Activated CD4-positive, alpha-beta T cell treated with anti-CD3 and anti-CD28 coated beads for 36 hours (primary cell): ENCODE data around the gene FMO4. TPM values are rescaled to one million over a fixed set of nuclear protein-coding genes. Genes with fewer than 3 reads are reported as not detected.
A peak's percentile ranks its signal among the peaks of the same experiment; 100 is the strongest.

Source experiments
- ATAC-seq: fragments of 200-7000 bp; cut with Tn5 transposase; one replicate; pipeline ENCODE4 v1.10.0; 2021; ENCODE audit warnings: mild to moderate bottlenecking, moderate library complexity
- CTCF ChIA-PET: fragments of 350-600 bp; sonication (Branson Sonifier 250); formaldehyde crosslinking; loops from one replicate; lab custom pipeline; 2021; ENCODE audit warnings: antibody characterized with exemption; lab: Charles Lee
- POLR2A ChIA-PET: fragments of 350-600 bp; sonication (Branson Sonifier 250); formaldehyde crosslinking; loops from one replicate; lab custom pipeline; 2021; ENCODE audit warnings: antibody characterized with exemption, inconsistent platforms; lab: Charles Lee
- DNase-seq: peaks from one replicate; pipeline ENCODE4 v3.0.0-alpha.2; 2020
- H3K27ac Mint-ChIP-seq: one replicate; pipeline ENCODE4 v1.8.0; 2021; ENCODE audit warnings: mixed read lengths
- H3K27me3 Mint-ChIP-seq: one replicate; pipeline ENCODE4 v1.8.0; 2021; ENCODE audit warnings: mixed read lengths
- H3K36me3 Mint-ChIP-seq: one replicate; pipeline ENCODE4 v1.8.0; 2021; ENCODE audit warnings: low read depth, mixed read lengths
- H3K4me1 Mint-ChIP-seq: one replicate; pipeline ENCODE4 v1.8.0; 2021; ENCODE audit warnings: mixed read lengths
- H3K4me3 Mint-ChIP-seq: one replicate; pipeline ENCODE4 v1.8.0; 2021; ENCODE audit warnings: mild to moderate bottlenecking, moderate library complexity, mixed read lengths
- H3K9me3 Mint-ChIP-seq: one replicate; pipeline ENCODE4 v1.8.0; 2021; ENCODE audit warnings: low read depth, mixed read lengths
- intact Hi-C, 2 experiments: fragments of 100-400 bp; cut with DNase I in 1 of 2; cut with micrococcal nuclease in 1 of 2; formaldehyde crosslinking; loops; one replicate each; pipeline versions ENCODE4 v1.14.2 to v1.15.1; 2022 to 2024; cut with DNase I, micrococcal nuclease
- total RNA-seq, 2 experiments: library from RNA; stranded (reverse); gene quantifications; one replicate each; pipeline ENCODE4 v1.2.3, GENCODE V29; 2021

FMO4 gene
- 1 to 10 TPM; 1.4 to 2.8 TPM for total RNA-seq

GRCh38 chr1:171313835-171314320, at the start of gene FMO4:
Gene FMO4 (plus strand): TSS chr1:171314183. CDS start chr1:171319826, 5,643 bp downstream.
- peak within 1 kb of the TSS; percentile 87 for H3K27ac Mint-ChIP-seq

GRCh38 chr1:171265686-171266085, 48.3 kb upstream of the FMO4 start:
- CTCF ChIA-PET, result no interaction called here
- Mint-ChIP-seq H3K9me3 (no peaks in the 10 kb centered on the region), H3K27me3 (peaks cover 16% of the 10 kb centered on the region), H3K27ac (no peak overlapping the region), H3K4me1 (no peaks in the 10 kb centered on the region), H3K4me3 (no peak overlapping the region), H3K36me3 (no peaks in the 10 kb centered on the region)
- ATAC-seq (no peak), DNase-seq (no peak)
- intact Hi-C loops, result no loop called here
- POLR2A ChIA-PET, result no interaction called here

More at GRCh38 chr1:171313835-171314320, at the start of gene FMO4:
- H3K27me3 Mint-ChIP-seq, result no peaks in the 10 kb centered on the region
- ChIA-PET POLR2A (interaction anchor here (0.6 to 0.7 kb wide), 2 partner anchors 172 to 1240 kb away, joined by 3 read pairs; partner anchors contain the start of gene PRRC2C), CTCF (interaction anchor here (0.5 to 2.9 kb wide), 50 partner anchors 8 to 1518 kb away, joined by 3 to 50 read pairs (median 4); partner anchors contain the start of genes FMO1, PRRC2C and VAMP4)
- peaks cover 2% of the 10 kb centered on the region for H3K36me3 Mint-ChIP-seq
- peaks cover 14% of the 10 kb centered on the region for H3K4me1 Mint-ChIP-seq
- H3K4me3 Mint-ChIP-seq, result peak within 1 kb of the TSS; percentile 72
- ATAC-seq (peak; percentile 100), DNase-seq (peak; percentile 86)
- intact Hi-C loops, result loop anchor here (1.0 to 10.0 kb wide), 11 partner anchors 69 to 1419 kb away; partner anchors contain the start of genes GORAB (in 1 of the 2), KIFAP3 (in 1 of the 2), PRRC2C (in 1 of the 2) and SCYL3 (in 1 of the 2)
- H3K9me3 Mint-ChIP-seq, result no peaks in the 10 kb centered on the region

- ChIA-PET POLR2A (no interaction called here), CTCF (no interaction called here)
- H3K9me3 Mint-ChIP-seq, result no peaks in the 10 kb centered on the region
- ATAC-seq (no peak), DNase-seq (no peak)
- H3K27ac Mint-ChIP-seq, result no peak overlapping the region
- intact Hi-C loops, result no loop called here
- peaks cover 21% of the 10 kb centered on the region for H3K27me3 Mint-ChIP-seq
- H3K4me3 Mint-ChIP-seq, result no peak overlapping the region
- no peaks in the 10 kb centered on the region for H3K4me1 Mint-ChIP-seq
- no peaks in the 10 kb centered on the region for H3K36me3 Mint-ChIP-seq
Measured at GRCh38 chr1:171266930-171267329, 47.1 kb upstream of the FMO4 start.

- Mint-ChIP-seq H3K4me3 (no peak overlapping the region), H3K4me1 (no peaks in the 10 kb centered on the region), H3K27ac (no peak overlapping the region), H3K36me3 (no peaks in the 10 kb centered on the region), H3K9me3 (no peaks in the 10 kb centered on the region), H3K27me3 (peaks cover 21% of the 10 kb centered on the region)
- DNase-seq, result no peak
- intact Hi-C loops, result no loop called here
- ChIA-PET CTCF (no interaction called here), POLR2A (no interaction called here)
- no peak for ATAC-seq
Measured at GRCh38 chr1:171267391-171267790, 46.6 kb upstream of the FMO4 start.

GRCh38 chr1:171270806-171271205, 43.2 kb upstream of the FMO4 start:
- Mint-ChIP-seq H3K4me3 (no peak overlapping the region), H3K4me1 (no peaks in the 10 kb centered on the region), H3K9me3 (no peaks in the 10 kb centered on the region), H3K27ac (no peak overlapping the region), H3K36me3 (no peaks in the 10 kb centered on the region), H3K27me3 (peaks cover 29% of the 10 kb centered on the region)
- intact Hi-C loops, result no loop called here
- ChIA-PET CTCF (interaction anchor here (0.7 kb wide), 2 partner anchors 69 to 313 kb away, joined by 3 to 4 read pairs; no protein-coding TSS in a partner anchor), POLR2A (no interaction called here)
- DNase-seq, result no peak
- no peak for ATAC-seq

GRCh38 chr1:171277534-171277933, 36.4 kb upstream of the FMO4 start:
- Mint-ChIP-seq H3K4me3 (no peak overlapping the region), H3K27me3 (peaks cover 20% of the 10 kb centered on the region), H3K27ac (no peak overlapping the region), H3K36me3 (no peaks in the 10 kb centered on the region), H3K9me3 (no peaks in the 10 kb centered on the region), H3K4me1 (no peaks in the 10 kb centered on the region)
- ATAC-seq (no peak), DNase-seq (no peak)
- CTCF ChIA-PET, result no interaction called here
- intact Hi-C loops, result no loop called here
- POLR2A ChIA-PET, result no interaction called here

- ChIA-PET CTCF (interaction anchor here (0.6 kb wide), 1 partner anchor 597 kb away, joined by 3 read pairs; no protein-coding TSS in a partner anchor), POLR2A (no interaction called here)
- H3K27ac Mint-ChIP-seq, result no peak overlapping the region
- no peaks in the 10 kb centered on the region for H3K4me1 Mint-ChIP-seq
- DNase-seq (no peak), ATAC-seq (no peak)
- H3K36me3 Mint-ChIP-seq, result no peaks in the 10 kb centered on the region
- intact Hi-C loops, result no loop called here
- peaks cover 18% of the 10 kb centered on the region for H3K27me3 Mint-ChIP-seq
- no peak overlapping the region for H3K4me3 Mint-ChIP-seq
- H3K9me3 Mint-ChIP-seq, result no peaks in the 10 kb centered on the region
Measured at GRCh38 chr1:171279234-171279633, 34.7 kb upstream of the FMO4 start.

GRCh38 chr1:171279678-171280077, 34.3 kb upstream of the FMO4 start:
- Mint-ChIP-seq H3K36me3 (no peaks in the 10 kb centered on the region), H3K27ac (no peak overlapping the region), H3K27me3 (peaks cover 18% of the 10 kb centered on the region), H3K9me3 (no peaks in the 10 kb centered on the region), H3K4me1 (no peaks in the 10 kb centered on the region), H3K4me3 (no peak overlapping the region)
- intact Hi-C loops, result no loop called here
- ATAC-seq, result no peak
- CTCF ChIA-PET, result interaction anchor here (0.6 kb wide), 1 partner anchor 598 kb away, joined by 3 read pairs; no protein-coding TSS in a partner anchor
- POLR2A ChIA-PET, result no interaction called here
- DNase-seq, result no peak

GRCh38 chr1:171280599-171280998, 33.4 kb upstream of the FMO4 start:
- ChIA-PET POLR2A (no interaction called here), CTCF (no interaction called here)
- DNase-seq (no peak), ATAC-seq (no peak)
- H3K27me3 Mint-ChIP-seq, result peaks cover 20% of the 10 kb centered on the region
- H3K4me1 Mint-ChIP-seq, result no peaks in the 10 kb centered on the region
- no peak overlapping the region for H3K4me3 Mint-ChIP-seq
- H3K9me3 Mint-ChIP-seq, result no peaks in the 10 kb centered on the region
- H3K27ac Mint-ChIP-seq, result no peak overlapping the region
- H3K36me3 Mint-ChIP-seq, result no peaks in the 10 kb centered on the region
- intact Hi-C loops, result no loop called here

GRCh38 chr1:171286032-171286705, 27.8 kb upstream of the FMO4 start:
- DNase-seq (no peak), ATAC-seq (peak; percentile 44)
- Mint-ChIP-seq H3K4me1 (peaks cover 6% of the 10 kb centered on the region), H3K9me3 (no peaks in the 10 kb centered on the region), H3K4me3 (no peak overlapping the region), H3K27me3 (peaks cover 14% of the 10 kb centered on the region), H3K36me3 (no peaks in the 10 kb centered on the region), H3K27ac (no peak overlapping the region)
- CTCF ChIA-PET, result interaction anchor here (0.6 to 0.7 kb wide), 2 partner anchors 109 to 625 kb away, joined by 3 read pairs; no protein-coding TSS in a partner anchor
- POLR2A ChIA-PET, result no interaction called here
- intact Hi-C loops, result no loop called here

GRCh38 chr1:171290621-171291020, 23.4 kb upstream of the FMO4 start:
- no peak overlapping the region for H3K4me3 Mint-ChIP-seq
- ATAC-seq, result no peak
- DNase-seq, result no peak
- H3K36me3 Mint-ChIP-seq, result no peaks in the 10 kb centered on the region
- H3K27ac Mint-ChIP-seq, result no peak overlapping the region
- ChIA-PET CTCF (interaction anchor here (0.6 kb wide), 1 partner anchor 112 kb away, joined by 3 read pairs; no protein-coding TSS in a partner anchor), POLR2A (no interaction called here)
- H3K27me3 Mint-ChIP-seq, result peaks cover 11% of the 10 kb centered on the region
- intact Hi-C loops, result no loop called here
- H3K9me3 Mint-ChIP-seq, result no peaks in the 10 kb centered on the region
- peaks cover 6% of the 10 kb centered on the region for H3K4me1 Mint-ChIP-seq

GRCh38 chr1:171292799-171293198, 21.2 kb upstream of the FMO4 start:
- H3K9me3 Mint-ChIP-seq, result no peaks in the 10 kb centered on the region
- POLR2A ChIA-PET, result no interaction called here
- CTCF ChIA-PET, result no interaction called here
- H3K27me3 Mint-ChIP-seq, result peaks cover 10% of the 10 kb centered on the region
- DNase-seq, result no peak
- H3K36me3 Mint-ChIP-seq, result no peaks in the 10 kb centered on the region
- H3K27ac Mint-ChIP-seq, result no peak overlapping the region
- H3K4me1 Mint-ChIP-seq, result no peaks in the 10 kb centered on the region
- H3K4me3 Mint-ChIP-seq, result no peak overlapping the region
- intact Hi-C loops, result no loop called here
- no peak for ATAC-seq
